GM06990 (cell line): Measurements from ENCODE around the gene SIRT3.

Experiments used
- DNase-seq: peaks from one replicate; pipeline ENCODE4 v3.0.0-alpha.2; 2011; ENCODE audit not compliant: insufficient read length; ENCODE audit errors: extremely low read depth
- H3K27me3 ChIP-seq: replicated peaks from 2 replicates; pipeline ENCODE4 v1.6.0; 2011; ENCODE audit warnings: low read length; ENCODE audit not compliant: control insufficient read depth, insufficient read depth
- H3K36me3 ChIP-seq: 2 replicates; pipeline ENCODE4 v1.5.1; 2011; ENCODE audit warnings: low read length; ENCODE audit not compliant: control insufficient read depth, insufficient read depth
- H3K4me3 ChIP-seq: replicated peaks from 2 replicates; pipeline ENCODE4 v1.5.1; 2011; ENCODE audit warnings: low read depth, mild to moderate bottlenecking, control low read depth, low read length
- CTCF ChIP-seq: IDR thresholded peaks from 2 replicates; pipeline ENCODE4 v1.5.1; 2011; ENCODE audit warnings: low read length, control low read depth, mild to moderate bottlenecking, inconsistent platforms; ENCODE audit not compliant: insufficient read depth, poor library complexity, severe bottlenecking

The SIRT3 gene

GRCh38 chr11:216081-216974, 19.8 kb downstream of the SIRT3 start:
- no peak overlapping the region for H3K4me3 ChIP-seq
- DNase-seq, result no peak
- H3K27me3 ChIP-seq, result no peaks in the 10 kb centered on the region
- TF ChIP-seq CTCF, result no peak
- peaks cover 33% of the 10 kb centered on the region for H3K36me3 ChIP-seq

- H3K36me3 ChIP-seq, result peaks cover 39% of the 10 kb centered on the region
- TF ChIP-seq CTCF, result no peak
- no peaks in the 10 kb centered on the region for H3K27me3 ChIP-seq
- H3K4me3 ChIP-seq, result no peak overlapping the region
- DNase-seq, result no peak
Observed at GRCh38 chr11:215581-216037, 20.5 kb downstream of the SIRT3 start.

GRCh38 chr11:214083-214482, 22.1 kb downstream of the SIRT3 start:
- TF ChIP-seq CTCF, result no peak
- Histone ChIP-seq H3K36me3 (peaks cover 47% of the 10 kb centered on the region), H3K4me3 (no peak overlapping the region), H3K27me3 (no peaks in the 10 kb centered on the region)
- no peak for DNase-seq

- no peak overlapping the region for H3K4me3 ChIP-seq
- no peaks in the 10 kb centered on the region for H3K27me3 ChIP-seq
- no peak for TF ChIP-seq CTCF
- no peak for DNase-seq
- peaks cover 47% of the 10 kb centered on the region for H3K36me3 ChIP-seq
Observed at GRCh38 chr11:213111-213510, 23.0 kb downstream of the SIRT3 start.

- peaks cover 47% of the 10 kb centered on the region for H3K36me3 ChIP-seq
- no peaks in the 10 kb centered on the region for H3K27me3 ChIP-seq
- no peak for DNase-seq
- no peak overlapping the region for H3K4me3 ChIP-seq
- no peak for TF ChIP-seq CTCF
Observed at GRCh38 chr11:212150-213100, 23.7 kb downstream of the SIRT3 start.
